ENCODE measurements around the gene SPATA25.
A peak's percentile ranks its signal among the peaks of the same experiment; 100 is the strongest.

The SPATA25 gene

DNA sequence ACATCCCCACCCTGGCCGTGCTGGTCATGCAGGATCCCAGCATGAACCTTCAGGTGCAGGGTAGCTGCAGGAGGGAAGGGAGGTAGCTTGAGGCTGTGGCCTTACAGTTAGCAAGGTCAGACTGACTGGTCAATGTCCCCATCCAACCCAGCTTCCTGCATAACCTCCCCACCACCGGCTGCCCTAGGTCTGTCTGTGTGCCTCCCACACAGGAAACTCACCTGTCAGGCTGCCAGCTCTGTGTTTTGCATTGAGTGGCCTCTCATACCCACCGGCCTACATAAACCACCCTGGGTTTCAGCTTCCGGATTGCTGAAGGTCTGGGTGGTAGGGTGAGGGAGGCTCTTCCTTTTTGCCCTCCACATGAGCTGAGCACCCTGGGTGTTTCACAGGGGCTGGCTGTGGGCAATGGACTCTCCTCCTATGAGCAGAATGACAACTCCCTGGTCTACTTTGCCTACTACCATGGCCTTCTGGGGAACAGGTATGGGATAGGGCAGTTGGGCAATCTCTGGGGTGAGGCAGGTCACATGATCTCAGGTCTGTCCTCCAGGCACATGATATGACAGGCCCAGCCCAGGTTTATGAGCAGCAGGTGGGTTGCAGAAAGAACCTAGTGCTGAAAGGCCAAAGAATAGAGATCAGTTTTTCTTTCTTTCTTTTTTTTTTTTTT is 5.5 kb upstream of the SPATA25 start:
- no peak overlapping the region for H3K4me3 ChIP-seq (ENCODE audit: low read length)

GRCh38 chr20:45892049-45892825 is 4.8 kb upstream of the SPATA25 start:
- no peak for TF ChIP-seq ZNF274 (IDR thresholded peaks at IDR 0.05; ENCODE audit: low read depth, low read length)

More for the DNA sequence above, 5.5 kb upstream of the SPATA25 start:
- TF ChIP-seq ZNF274 (IDR thresholded peaks at IDR 0.05; ENCODE audit: low read depth, low read length), result no peak

GRCh38 chr20:45890985-45891983 is 3.9 kb upstream of the SPATA25 start, which contains the start of the genes CTSA and NEURL2:
CTSA (plus strand) TSS chr20:45891335; CDS start chr20:45891569, 234 bp downstream.
NEURL2 (minus strand) TSS chr20:45891208; CDS start chr20:45890991, 217 bp downstream.
- TF ChIP-seq ZNF274 (IDR thresholded peaks at IDR 0.05; ENCODE audit: low read depth, low read length), result no peak
- peak within 1 kb of the TSS; percentile 76; the same call in 1 of the 2 replicates for H3K4me3 ChIP-seq (ENCODE audit: low read length)

More at GRCh38 chr20:45892049-45892825, 4.8 kb upstream of the SPATA25 start:
- peak overlapping the region; percentile 76; the same call in 1 of the 2 replicates for H3K4me3 ChIP-seq (ENCODE audit: low read length)

- peak overlapping the region; percentile 76; the same call in 1 of the 2 replicates for H3K4me3 ChIP-seq (ENCODE audit: low read length)
- TF ChIP-seq ZNF274 (IDR thresholded peaks at IDR 0.05; ENCODE audit: low read depth, low read length), result no peak
Observed at GRCh38 chr20:45890077-45890984, 2.9 kb upstream of the SPATA25 start.

DNA sequence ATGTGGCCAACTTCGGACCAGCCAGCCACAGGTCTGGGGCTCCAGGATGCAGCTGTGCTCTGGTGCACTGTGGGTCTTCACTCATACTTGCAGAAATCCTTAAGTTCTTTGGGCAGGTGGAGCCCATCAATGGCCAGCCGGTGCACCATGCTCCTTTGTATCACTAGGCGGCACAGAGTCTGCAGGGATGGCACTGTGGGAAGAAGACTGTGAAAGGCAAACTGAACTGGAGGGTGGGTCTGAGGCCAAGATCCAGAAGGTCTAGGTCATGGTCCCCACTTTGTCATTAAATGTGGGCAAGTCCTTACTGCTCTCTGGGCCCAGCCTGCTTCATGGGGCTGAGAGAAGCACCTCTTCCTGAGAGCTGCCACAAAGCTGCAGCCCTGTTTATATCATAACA is 1.3 kb upstream of the SPATA25 start:
- TF ChIP-seq ZNF274 (IDR thresholded peaks at IDR 0.05; ENCODE audit: low read depth, low read length), result no peak
- H3K4me3 ChIP-seq (ENCODE audit: low read length), result no peak overlapping the region

GRCh38 chr20:45886590-45887345 is 654 bp downstream of the SPATA25 start:
- no peak for TF ChIP-seq ZNF274 (IDR thresholded peaks at IDR 0.05; ENCODE audit: low read depth, low read length)
- H3K4me3 ChIP-seq (ENCODE audit: low read length), result no peak overlapping the region

GRCh38 chr20:45883100-45883469 is 4.3 kb downstream of the SPATA25 start:
- H3K4me3 ChIP-seq (ENCODE audit: low read length), result no peak overlapping the region

GRCh38 chr20:45882469-45883099 is 4.8 kb downstream of the SPATA25 start:
- no peak overlapping the region for H3K4me3 ChIP-seq (ENCODE audit: low read length)
- TF ChIP-seq ZNF274 (IDR thresholded peaks at IDR 0.05; ENCODE audit: low read depth, low read length), result no peak

More at GRCh38 chr20:45883100-45883469, 4.3 kb downstream of the SPATA25 start:
- no peak for TF ChIP-seq ZNF274 (IDR thresholded peaks at IDR 0.05; ENCODE audit: low read depth, low read length)

GRCh38 chr20:45880988-45881788 is 6.2 kb downstream of the SPATA25 start, which contains the start of gene ZSWIM1:
ZSWIM1 (plus strand) TSS chr20:45881227; CDS start chr20:45882593, 1,366 bp downstream.
- TF ChIP-seq ZNF274 (IDR thresholded peaks at IDR 0.05; ENCODE audit: low read depth, low read length), result no peak
- peak within 1 kb of the TSS; percentile 95 for H3K4me3 ChIP-seq (ENCODE audit: low read length)

GRCh38 chr20:45878076-45878761 is 9.2 kb downstream of the SPATA25 start:
- no peak overlapping the region for H3K4me3 ChIP-seq (ENCODE audit: low read length)
- no peak for TF ChIP-seq ZNF274 (IDR thresholded peaks at IDR 0.05; ENCODE audit: low read depth, low read length)

All from GM08714 (cell line).